ENCODE measurements around the gene ACOXL. TPM values are rescaled to one million over a fixed set of nuclear protein-coding genes. Genes with fewer than 3 reads are reported as not detected.

Gene ACOXL
- total and polyA plus RNA-seq, 9 of the 15 experiments (the other 6 are each of a cell fraction or from before 2014, with no cell fraction given) = 0.31 to 0.56 TPM; not detected in 7

DNA sequence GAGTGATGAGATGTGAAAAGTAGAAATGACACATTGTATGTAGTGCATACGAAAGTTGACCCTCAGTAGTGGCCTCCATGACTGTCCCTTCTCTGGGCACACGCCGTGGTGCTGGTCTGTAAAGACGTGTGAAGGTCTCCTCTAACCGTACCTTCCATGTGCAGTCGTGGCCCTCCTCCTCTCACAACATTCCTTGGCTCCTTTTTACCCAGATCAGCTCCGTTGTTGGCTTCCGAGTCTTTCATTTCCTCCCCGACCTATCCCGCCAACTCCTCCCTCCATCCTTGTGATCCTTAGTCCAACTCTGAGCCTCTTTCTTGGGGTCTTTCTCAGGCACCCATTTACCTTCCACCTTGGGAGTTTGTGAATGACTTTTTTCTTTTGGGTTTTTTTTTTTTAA is 227.9 kb downstream of the ACOXL start:
- ChIA-PET CTCF (ENCODE audit: low intra/inter-chr PET ratio) (no interaction called here), POLR2A (interaction anchor here (0.6 kb wide), 1 partner anchor 185 kb away, joined by 3 read pairs; no protein-coding TSS in a partner anchor)
- H4K20me1 ChIP-seq (replicated peaks; ENCODE audit: control insufficient read depth, insufficient read depth, low read length) = no peaks in the 10 kb centered on the region
- TF ChIP-seq SREBF1 (IDR thresholded peaks at IDR 0.05; ENCODE audit: borderline replicate concordance, low read depth, low read length) = no peak
- no peak for TF ChIP-seq MEF2D (tag; conservative IDR thresholded peaks at IDR 0.05; ENCODE audit: low read depth)
- TF ChIP-seq, protein P1, sequence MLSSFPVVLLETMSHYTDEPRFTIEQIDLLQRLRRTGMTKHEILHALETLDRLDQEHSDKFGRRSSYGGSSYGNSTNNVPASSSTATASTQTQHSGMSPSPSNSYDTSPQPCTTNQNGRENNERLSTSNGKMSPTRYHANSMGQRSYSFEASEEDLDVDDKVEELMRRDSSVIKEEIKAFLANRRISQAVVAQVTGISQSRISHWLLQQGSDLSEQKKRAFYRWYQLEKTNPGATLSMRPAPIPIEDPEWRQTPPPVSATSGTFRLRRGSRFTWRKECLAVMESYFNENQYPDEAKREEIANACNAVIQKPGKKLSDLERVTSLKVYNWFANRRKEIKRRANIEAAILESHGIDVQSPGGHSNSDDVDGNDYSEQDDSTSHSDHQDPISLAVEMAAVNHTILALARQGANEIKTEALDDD (IDR thresholded peaks at IDR 0.05) = no peak
- TF ChIP-seq, protein P2, sequence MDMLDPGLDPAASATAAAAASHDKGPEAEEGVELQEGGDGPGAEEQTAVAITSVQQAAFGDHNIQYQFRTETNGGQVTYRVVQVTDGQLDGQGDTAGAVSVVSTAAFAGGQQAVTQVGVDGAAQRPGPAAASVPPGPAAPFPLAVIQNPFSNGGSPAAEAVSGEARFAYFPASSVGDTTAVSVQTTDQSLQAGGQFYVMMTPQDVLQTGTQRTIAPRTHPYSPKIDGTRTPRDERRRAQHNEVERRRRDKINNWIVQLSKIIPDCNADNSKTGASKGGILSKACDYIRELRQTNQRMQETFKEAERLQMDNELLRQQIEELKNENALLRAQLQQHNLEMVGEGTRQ (CRISPR knock-in tag; IDR thresholded peaks at IDR 0.05) = no peak
- TF ChIP-seq, protein P3, sequence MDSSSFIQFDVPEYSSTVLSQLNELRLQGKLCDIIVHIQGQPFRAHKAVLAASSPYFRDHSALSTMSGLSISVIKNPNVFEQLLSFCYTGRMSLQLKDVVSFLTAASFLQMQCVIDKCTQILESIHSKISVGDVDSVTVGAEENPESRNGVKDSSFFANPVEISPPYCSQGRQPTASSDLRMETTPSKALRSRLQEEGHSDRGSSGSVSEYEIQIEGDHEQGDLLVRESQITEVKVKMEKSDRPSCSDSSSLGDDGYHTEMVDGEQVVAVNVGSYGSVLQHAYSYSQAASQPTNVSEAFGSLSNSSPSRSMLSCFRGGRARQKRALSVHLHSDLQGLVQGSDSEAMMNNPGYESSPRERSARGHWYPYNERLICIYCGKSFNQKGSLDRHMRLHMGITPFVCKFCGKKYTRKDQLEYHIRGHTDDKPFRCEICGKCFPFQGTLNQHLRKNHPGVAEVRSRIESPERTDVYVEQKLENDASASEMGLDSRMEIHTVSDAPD (CRISPR knock-in tag; IDR thresholded peaks at IDR 0.05) = no peak
- no peak for TF ChIP-seq ZNF583 (CRISPR knock-in tag; IDR thresholded peaks at IDR 0.05)
- TF ChIP-seq ARNT (IDR thresholded peaks at IDR 0.05) = no peak
- TF ChIP-seq IFI16 (CRISPR knock-in tag; IDR thresholded peaks at IDR 0.05) = no peak
- no peak for TF ChIP-seq ZNF707 (CRISPR knock-in tag; conservative IDR thresholded peaks at IDR 0.05)
- no peak for TF ChIP-seq ZNF507 (tag; conservative IDR thresholded peaks at IDR 0.05)
- no peak for TF ChIP-seq SRSF1 (IDR thresholded peaks at IDR 0.05; ENCODE audit: low read depth, low read length)
- no peak for TF ChIP-seq HLTF (IDR thresholded peaks at IDR 0.05)
- TF ChIP-seq RAD21 (CRISPR knock-in tag; conservative IDR thresholded peaks at IDR 0.05 in 1 of 2, IDR thresholded peaks at IDR 0.05 in 1 of 2) = no peak
- TF ChIP-seq SMAD4 (CRISPR knock-in tag; conservative IDR thresholded peaks at IDR 0.05) = no peak
- no peak for TF ChIP-seq MAZ (CRISPR knock-in tag; conservative IDR thresholded peaks at IDR 0.05 in 1 of 2, IDR thresholded peaks at IDR 0.05 in 1 of 2)
- TF ChIP-seq, protein P4, sequence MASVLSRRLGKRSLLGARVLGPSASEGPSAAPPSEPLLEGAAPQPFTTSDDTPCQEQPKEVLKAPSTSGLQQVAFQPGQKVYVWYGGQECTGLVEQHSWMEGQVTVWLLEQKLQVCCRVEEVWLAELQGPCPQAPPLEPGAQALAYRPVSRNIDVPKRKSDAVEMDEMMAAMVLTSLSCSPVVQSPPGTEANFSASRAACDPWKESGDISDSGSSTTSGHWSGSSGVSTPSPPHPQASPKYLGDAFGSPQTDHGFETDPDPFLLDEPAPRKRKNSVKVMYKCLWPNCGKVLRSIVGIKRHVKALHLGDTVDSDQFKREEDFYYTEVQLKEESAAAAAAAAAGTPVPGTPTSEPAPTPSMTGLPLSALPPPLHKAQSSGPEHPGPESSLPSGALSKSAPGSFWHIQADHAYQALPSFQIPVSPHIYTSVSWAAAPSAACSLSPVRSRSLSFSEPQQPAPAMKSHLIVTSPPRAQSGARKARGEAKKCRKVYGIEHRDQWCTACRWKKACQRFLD (CRISPR knock-in tag; IDR thresholded peaks at IDR 0.05) = no peak
- TF ChIP-seq ZNF384 (IDR thresholded peaks at IDR 0.05; ENCODE audit: low read depth, low read length) = no peak
- no peak for TF ChIP-seq ZNF695 (CRISPR knock-in tag; IDR thresholded peaks at IDR 0.05)
- no peak for TF ChIP-seq JUND (IDR thresholded peaks at IDR 0.05; ENCODE audit: borderline replicate concordance, low read depth, low read length)
- TF ChIP-seq JUND (tag; IDR thresholded peaks at IDR 0.05; ENCODE audit: borderline replicate concordance, low read depth, low read length) = no peak
- TF ChIP-seq SREBF2 (CRISPR knock-in tag; IDR thresholded peaks at IDR 0.05) = no peak
- in situ Hi-C loops (cut with MboI) (no loop called here), intact Hi-C loops (cut with micrococcal nuclease) (no loop called here)
- H3K9ac ChIP-seq (ENCODE audit: insufficient read depth in 1 of 2, low read depth in 2 of 2, low read length in 2 of 2) = no peak overlapping the region
- DNase-seq (ENCODE audit: extremely low read depth in 1 of 4, low spot score in 3 of 4) = no peak
- no peak for FAIRE-seq
- H3K27me3 ChIP-seq (ENCODE audit: control insufficient read depth in 2 of 2, insufficient read depth in 2 of 2, low read length in 2 of 2) = peaks cover 7 to 46% of the 10 kb centered on the region in 2 experiments
- no TSS peak for BruUV-seq (replicated peaks)
- no peak overlapping the region for H3K4me3 ChIP-seq
- H3K9me1 ChIP-seq (ENCODE audit: control insufficient read depth, insufficient read depth, low read length) = no peaks in the 10 kb centered on the region
- H3K9me3 ChIP-seq (replicated peaks; ENCODE audit: control insufficient read depth, insufficient read depth, low read depth, low read length) = no peaks in the 10 kb centered on the region
- no peaks in the 10 kb centered on the region for H3K36me3 ChIP-seq (ENCODE audit: control insufficient read depth, insufficient read depth, low read length)
- H3K4me2 ChIP-seq (ENCODE audit: insufficient read depth, low read length) = no peak overlapping the region
- no peaks in the 10 kb centered on the region for H3K79me2 ChIP-seq (ENCODE audit: control insufficient read depth, insufficient read depth, low read length)
- H3K27ac ChIP-seq (ENCODE audit: extremely low read depth, low read depth, low read length) = no peak overlapping the region
- under 1% methylated on average over 10 of the region's 10 CpGs for WGBS (ENCODE audit: insufficient coverage, low coverage, missing lambda C conversion rate)
- no peak overlapping the region for H2AFZ ChIP-seq (ENCODE audit: low read depth, low read length)
- no peak for ATAC-seq
- no peaks in the 10 kb centered on the region for H3K4me1 ChIP-seq (replicated peaks in 1 of 2; ENCODE audit: control insufficient read depth in 2 of 2, insufficient read depth in 2 of 2, low read length in 2 of 2)

All from K562 (cell line).